ENCODE measurements around the gene PDHB. TPM values are rescaled to one million over a fixed set of nuclear protein-coding genes. Genes with fewer than 3 reads are reported as not detected.

Gene PDHB
- total and polyA plus RNA-seq, 2 of the 13 experiments (the other 11 are each of a cell fraction or from before 2014, with no cell fraction given) = 108 to 153 TPM

- TF ChIP-seq ZBTB26 (CRISPR knock-in tag; IDR thresholded peaks at IDR 0.05; ENCODE audit: borderline replicate concordance) (peak; percentile 87), KDM1A (CRISPR knock-in tag; IDR thresholded peaks at IDR 0.05) (0 out of 2 replicates have a peak, but pooled peaks have one; percentile 31), U2AF2 (IDR thresholded peaks at IDR 0.05; ENCODE audit: low read depth, low read length) (no peak), SAP130 (CRISPR knock-in tag; IDR thresholded peaks at IDR 0.05; ENCODE audit: low read depth) (peak; percentile 92), ZSCAN12 (CRISPR knock-in tag; IDR thresholded peaks at IDR 0.05) (peak; percentile 97; the same call in 1 of the 2 replicates), ZNF574 (CRISPR knock-in tag; IDR thresholded peaks at IDR 0.05) (peak; percentile 85), ZNF33B (CRISPR knock-in tag; IDR thresholded peaks at IDR 0.05) (no peak), IRF1 (CRISPR knock-in tag; IDR thresholded peaks at IDR 0.05; ENCODE audit: low read depth) (no peak), AFF4 (CRISPR knock-in tag; IDR thresholded peaks at IDR 0.05) (no peak), RBM22 (optimal IDR thresholded peaks at IDR 0.05; ENCODE audit: low read length) (peak; percentile 78), GABPB1 (CRISPR knock-in tag; IDR thresholded peaks at IDR 0.05) (peak; percentile 83), ZHX1 (CRISPR knock-in tag; IDR thresholded peaks at IDR 0.05; ENCODE audit: low read depth) (peak; percentile 86; the same call in 1 of the 2 replicates), GRHL1 (CRISPR knock-in tag; conservative IDR thresholded peaks at IDR 0.05) (no peak), ZNF180 (CRISPR knock-in tag; IDR thresholded peaks at IDR 0.05; ENCODE audit: borderline replicate concordance, low read depth) (no peak)
Observed at GRCh38 chr3:58433400-58434167, at the start of gene PDHB (continued).

All from HepG2 (cell line).